WTC11 (cell line): ENCODE data around the gene SLC7A6. TPM values are rescaled to one million over a fixed set of nuclear protein-coding genes. Genes with fewer than 3 reads are reported as not detected.

ENCODE experiments used
- ATAC-seq: fragments of 200-7000 bp; cut with Tn5 transposase; 2 replicates; pipeline ENCODE4 v1.10.0; 2021; ENCODE audit warnings: mild to moderate bottlenecking, moderate library complexity
- CTCF ChIA-PET: fragments of 300-600 bp; sonication (Branson Sonifier 250); formaldehyde crosslinking; loops from one replicate; lab custom pipeline; 2021; ENCODE audit warnings: antibody characterized with exemption; lab: Charles Lee
- POLR2A ChIA-PET: fragments of 350-600 bp; sonication (Branson Sonifier 250); formaldehyde crosslinking; loops from one replicate; lab custom pipeline; 2021; ENCODE audit warnings: antibody characterized with exemption; lab: Charles Lee
- DNase-seq: peaks from one replicate; pipeline ENCODE4 v3.0.0; 2021; ENCODE audit warnings: low spot score
- H3K27ac Mint-ChIP-seq: 2 replicates; pipeline ENCODE4 v1.8.0; 2021; ENCODE audit warnings: mixed read lengths
- H3K27me3 Mint-ChIP-seq: 2 replicates; pipeline ENCODE4 v1.8.0; 2021; ENCODE audit warnings: low read depth, mild to moderate bottlenecking, moderate library complexity, mixed read lengths
- H3K36me3 Mint-ChIP-seq: 2 replicates; pipeline ENCODE4 v1.8.0; 2021; ENCODE audit warnings: mixed read lengths
- H3K4me1 Mint-ChIP-seq: 2 replicates; pipeline ENCODE4 v1.8.0; 2022; ENCODE audit warnings: mixed read lengths
- H3K4me3 Mint-ChIP-seq: 2 replicates; pipeline ENCODE4 v1.8.0; 2021; ENCODE audit warnings: mild to moderate bottlenecking, moderate library complexity, mixed read lengths
- H3K9me3 Mint-ChIP-seq: 2 replicates; pipeline ENCODE4 v1.8.0; 2021; ENCODE audit warnings: mixed read lengths
- ATF2 ChIP-seq: sonication (generic); formaldehyde crosslinking; IDR thresholded peaks from 2 replicates; pipeline ENCODE4 v1.8.1; 2022; ENCODE audit warnings: low read depth, missing genetic modification reagents, borderline replicate concordance
- ATF3 ChIP-seq: sonication (generic); formaldehyde crosslinking; conservative IDR thresholded peaks from 2 replicates; pipeline ENCODE4 v1.8.1; 2022; ENCODE audit warnings: mild to moderate bottlenecking, missing genetic modification reagents
- CDX4 ChIP-seq: fragments of 250-450 bp; sonication (Bioruptor Pico); IDR thresholded peaks from 2 replicates; pipeline ENCODE4 v1.9.0; 2021; ENCODE audit warnings: moderate library complexity, mild to moderate bottlenecking, inconsistent platforms, borderline replicate concordance
- CTCF ChIP-seq: fragments of 200-600 bp; IDR thresholded peaks from 2 replicates; pipeline ENCODE4 v1.8.0; 2022; ENCODE audit warnings: antibody characterized with exemption
- E2F1 ChIP-seq: sonication (generic); formaldehyde crosslinking; IDR thresholded peaks from 2 replicates; pipeline ENCODE4 v1.8.0; 2022; ENCODE audit warnings: mild to moderate bottlenecking, missing genetic modification reagents
- ELF4 ChIP-seq: sonication (generic); formaldehyde crosslinking; IDR thresholded peaks from 2 replicates; pipeline ENCODE4 v1.8.1; 2022; ENCODE audit warnings: low read depth, mild to moderate bottlenecking, moderate library complexity, missing genetic modification reagents
- FOXJ3 ChIP-seq: sonication (generic); formaldehyde crosslinking; IDR thresholded peaks from 2 replicates; pipeline ENCODE4 v1.9.0; 2021; ENCODE audit warnings: missing genetic modification reagents, mild to moderate bottlenecking, borderline replicate concordance
- GABPB1 ChIP-seq: sonication (generic); formaldehyde crosslinking; IDR thresholded peaks from 2 replicates; pipeline ENCODE4 v1.8.1; 2023; ENCODE audit warnings: mild to moderate bottlenecking, missing genetic modification reagents
- HMGXB4 ChIP-seq: sonication (generic); formaldehyde crosslinking; IDR thresholded peaks from 2 replicates; pipeline ENCODE4 v1.8.1; 2023; ENCODE audit warnings: mild to moderate bottlenecking, moderate library complexity, missing genetic modification reagents
- IRF1 ChIP-seq: sonication (generic); formaldehyde crosslinking; IDR thresholded peaks from 2 replicates; pipeline ENCODE4 v1.8.0; 2023; ENCODE audit warnings: missing genetic modification reagents
- JAZF1 ChIP-seq: fragments of 250-450 bp; sonication (Bioruptor Pico); IDR thresholded peaks from 2 replicates; pipeline ENCODE4 v1.9.0; 2021; ENCODE audit warnings: moderate library complexity, mild to moderate bottlenecking, inconsistent platforms
- JUN ChIP-seq: sonication (generic); formaldehyde crosslinking; IDR thresholded peaks from 2 replicates; pipeline ENCODE4 v1.8.0; 2023; ENCODE audit warnings: mild to moderate bottlenecking, missing genetic modification reagents
- MXD4 ChIP-seq: fragments of 250-450 bp; sonication (Bioruptor Pico); IDR thresholded peaks from 2 replicates; pipeline ENCODE4 v1.8.0; 2021; ENCODE audit warnings: mild to moderate bottlenecking, moderate library complexity, borderline replicate concordance
- MYBL2 ChIP-seq: sonication (generic); formaldehyde crosslinking; IDR thresholded peaks from 2 replicates; pipeline ENCODE4 v1.8.1; 2023; ENCODE audit warnings: mild to moderate bottlenecking, moderate library complexity, missing genetic modification reagents
- NFE2L1 ChIP-seq: sonication (generic); formaldehyde crosslinking; IDR thresholded peaks from 2 replicates; pipeline ENCODE4 v1.8.1; 2023; ENCODE audit warnings: missing genetic modification reagents
- NR1H2 ChIP-seq: sonication (generic); formaldehyde crosslinking; IDR thresholded peaks from 2 replicates; pipeline ENCODE4 v1.9.0; 2021; ENCODE audit warnings: mild to moderate bottlenecking, moderate library complexity, missing genetic modification reagents
- PRRX2 ChIP-seq: fragments of 250-450 bp; sonication (Bioruptor Pico); IDR thresholded peaks from 2 replicates; pipeline ENCODE4 v1.8.0; 2021; ENCODE audit warnings: mild to moderate bottlenecking
- SMAD4 ChIP-seq: sonication (generic); formaldehyde crosslinking; IDR thresholded peaks from 2 replicates; pipeline ENCODE4 v1.8.0; 2022; ENCODE audit warnings: mild to moderate bottlenecking, missing genetic modification reagents
- SP1 ChIP-seq: sonication (generic); formaldehyde crosslinking; conservative IDR thresholded peaks from 2 replicates; pipeline ENCODE4 v1.8.1; 2022; ENCODE audit warnings: missing genetic modification reagents
- STAT6 ChIP-seq: sonication (generic); formaldehyde crosslinking; conservative IDR thresholded peaks from 2 replicates; pipeline ENCODE4 v1.8.1; 2023; ENCODE audit warnings: mild to moderate bottlenecking, low read depth, missing genetic modification reagents, moderate library complexity
- ZBTB21 ChIP-seq: sonication (generic); formaldehyde crosslinking; IDR thresholded peaks from 2 replicates; pipeline ENCODE4 v1.8.1; 2023; ENCODE audit warnings: mild to moderate bottlenecking, missing genetic modification reagents, borderline replicate concordance
- ZNF138 ChIP-seq: sonication (generic); formaldehyde crosslinking; conservative IDR thresholded peaks from 2 replicates; pipeline ENCODE4 v1.8.1; 2022; ENCODE audit warnings: mild to moderate bottlenecking, moderate library complexity, missing genetic modification reagents
- ZNF232 ChIP-seq: sonication (generic); formaldehyde crosslinking; IDR thresholded peaks from 2 replicates; pipeline ENCODE4 v1.8.0; 2022; ENCODE audit warnings: mild to moderate bottlenecking, missing genetic modification reagents
- ZNF317 ChIP-seq: sonication (generic); formaldehyde crosslinking; IDR thresholded peaks from 2 replicates; pipeline ENCODE4 v1.8.1; 2023; ENCODE audit warnings: low read depth, mild to moderate bottlenecking, moderate library complexity, missing genetic modification reagents, borderline replicate concordance
- total RNA-seq: library from RNA; stranded (reverse); gene quantifications from 3 replicates; pipeline ENCODE4 v1.2.3, GENCODE V29; 2021

SLC7A6 gene
- total RNA-seq, 1 experiment from 2014 or later: 27.4 TPM

- CTCF ChIA-PET: interaction anchor here (0.7 to 1.0 kb wide), 2 partner anchors 31 to 249 kb away, joined by 3 to 4 read pairs; no protein-coding TSS in a partner anchor
- POLR2A ChIA-PET: no interaction called here
- Mint-ChIP-seq H3K9me3 (no peaks in the 10 kb centered on the region), H3K27ac (no peak overlapping the region), H3K4me3 (no peak overlapping the region), H3K4me1 (peaks cover 20% of the 10 kb centered on the region), H3K27me3 (no peaks in the 10 kb centered on the region), H3K36me3 (peaks cover 40% of the 10 kb centered on the region)
- TF ChIP-seq CTCF (no peak), ELF4 (CRISPR knock-in tag) (no peak), MYBL2 (CRISPR knock-in tag) (no peak), IRF1 (no peak), MXD4 (CRISPR knock-in tag) (no peak), ZBTB21 (CRISPR knock-in tag) (no peak)
- ATAC-seq (no peak), DNase-seq (no peak)
These were observed 32.0 kb upstream of the SLC7A6 start for GRCh38 chr16:68232335-68232734.

- no peaks in the 10 kb centered on the region for H3K27me3 Mint-ChIP-seq
- no peaks in the 10 kb centered on the region for H3K9me3 Mint-ChIP-seq
- ChIA-PET CTCF (interaction anchor here (0.7 to 5.1 kb wide), 6 partner anchors 30 to 906 kb away, joined by 3 to 46 read pairs (median 4); partner anchors contain the start of gene NFATC3), POLR2A (no interaction called here)
- H3K4me1 Mint-ChIP-seq: peaks cover 22% of the 10 kb centered on the region
- DNase-seq: no peak
- H3K4me3 Mint-ChIP-seq: peak overlapping the region; percentile 72
- TF ChIP-seq SP1 (CRISPR knock-in tag): no peak
- TF ChIP-seq NR1H2 (CRISPR knock-in tag): no peak
- TF ChIP-seq GABPB1 (CRISPR knock-in tag): no peak
- no peak for TF ChIP-seq HMGXB4 (CRISPR knock-in tag)
- TF ChIP-seq ATF2: no peak
- no peak for TF ChIP-seq PRRX2 (CRISPR knock-in tag)
- TF ChIP-seq ATF3 (CRISPR knock-in tag): no peak
- no peak for TF ChIP-seq ZNF138 (CRISPR knock-in tag)
- no peak for TF ChIP-seq ZNF317 (CRISPR knock-in tag)
- TF ChIP-seq JAZF1 (CRISPR knock-in tag): no peak
- TF ChIP-seq JUN (CRISPR knock-in tag): no peak
- no peak for TF ChIP-seq STAT6 (CRISPR knock-in tag)
- no peak for TF ChIP-seq NFE2L1 (CRISPR knock-in tag)
- no peak for TF ChIP-seq MXD4 (CRISPR knock-in tag)
- TF ChIP-seq CDX4: no peak
- no peak for TF ChIP-seq FOXJ3
- no peak for TF ChIP-seq E2F1 (CRISPR knock-in tag)
- TF ChIP-seq SMAD4 (CRISPR knock-in tag): no peak
- no peak for TF ChIP-seq ZNF232 (CRISPR knock-in tag)
- no peak for ATAC-seq
- peaks cover 40% of the 10 kb centered on the region for H3K36me3 Mint-ChIP-seq
- peak overlapping the region; percentile 77 for H3K27ac Mint-ChIP-seq
These were observed 31.1 kb upstream of the SLC7A6 start for GRCh38 chr16:68233085-68233834.
